Neuron (in vitro differentiated cells): ENCODE measurements around the gene PGS1.

Experiments used
- H2AFZ ChIP-seq: one replicate; pipeline ENCODE4 v1.6.1; 2013; ENCODE audit warnings: low read depth, mild to moderate bottlenecking, inconsistent platforms, low read length, moderate library complexity
- H3K27me3 ChIP-seq: one replicate; pipeline ENCODE4 v1.6.1; 2013; ENCODE audit warnings: low read length; ENCODE audit not compliant: insufficient read depth
- H3K36me3 ChIP-seq: one replicate; pipeline ENCODE4 v1.6.1; 2013; ENCODE audit warnings: low read length; ENCODE audit not compliant: insufficient read depth
- H3K4me1 ChIP-seq: one replicate; pipeline ENCODE4 v1.6.1; 2013; ENCODE audit warnings: low read length; ENCODE audit not compliant: insufficient read depth
- H3K4me3 ChIP-seq: 2 replicates; pipeline ENCODE4 v1.5.1; 2013; ENCODE audit warnings: mild to moderate bottlenecking, low read length, moderate library complexity
- H3K9me3 ChIP-seq: one replicate; pipeline ENCODE4 v1.6.1; 2013; ENCODE audit warnings: low read length

Gene PGS1

GRCh38 chr17:78406396-78406795 is 27.9 kb downstream of the PGS1 start:
- no peak overlapping the region for H3K4me3 ChIP-seq
- H3K9me3 ChIP-seq: no peaks in the 10 kb centered on the region
- H3K4me1 ChIP-seq: peaks cover 6% of the 10 kb centered on the region
- no peaks in the 10 kb centered on the region for H3K27me3 ChIP-seq
- H3K36me3 ChIP-seq: peaks cover 60% of the 10 kb centered on the region
- H2AFZ ChIP-seq: no peak overlapping the region

DNA sequence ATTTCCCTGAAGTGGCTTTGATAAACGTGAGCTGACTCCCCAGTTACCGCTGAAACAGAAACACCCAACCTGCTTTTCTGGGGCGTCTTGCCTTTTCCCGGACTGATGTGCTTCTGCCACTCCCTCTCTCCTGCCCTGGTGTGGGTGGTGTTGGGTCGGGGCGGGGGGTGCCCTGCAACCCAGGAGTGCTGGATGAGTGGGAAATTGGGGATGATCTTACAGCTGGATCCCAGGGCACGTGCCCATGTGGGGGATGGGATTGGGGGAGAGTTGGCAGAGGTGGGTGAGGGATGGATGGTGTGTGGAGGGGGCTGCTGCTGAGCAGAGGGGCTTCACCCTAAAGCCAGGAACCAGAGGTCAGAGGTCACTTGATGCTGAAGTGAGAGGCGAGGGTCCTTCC is 28.5 kb downstream of the PGS1 start:
- Histone ChIP-seq H3K4me3 (no peak overlapping the region), H3K36me3 (peaks cover 56% of the 10 kb centered on the region), H3K27me3 (no peaks in the 10 kb centered on the region), H2AFZ (no peak overlapping the region), H3K4me1 (peaks cover 6% of the 10 kb centered on the region), H3K9me3 (no peaks in the 10 kb centered on the region)

- Histone ChIP-seq H3K36me3 (peaks cover 54% of the 10 kb centered on the region), H3K27me3 (no peaks in the 10 kb centered on the region), H3K9me3 (no peaks in the 10 kb centered on the region), H2AFZ (no peak overlapping the region), H3K4me3 (no peak overlapping the region), H3K4me1 (peaks cover 6% of the 10 kb centered on the region)
These were observed 29.0 kb downstream of the PGS1 start for GRCh38 chr17:78407387-78408000.

GRCh38 chr17:78408476-78409050 is 30.1 kb downstream of the PGS1 start:
- Histone ChIP-seq H3K4me3 (no peak overlapping the region), H3K36me3 (peaks cover 52% of the 10 kb centered on the region), H3K27me3 (no peaks in the 10 kb centered on the region), H2AFZ (no peak overlapping the region), H3K4me1 (peaks cover 6% of the 10 kb centered on the region), H3K9me3 (no peaks in the 10 kb centered on the region)

- H3K4me1 ChIP-seq: peaks cover 6% of the 10 kb centered on the region
- H3K9me3 ChIP-seq: no peaks in the 10 kb centered on the region
- H2AFZ ChIP-seq: no peak overlapping the region
- no peak overlapping the region for H3K4me3 ChIP-seq
- no peaks in the 10 kb centered on the region for H3K27me3 ChIP-seq
- peaks cover 48% of the 10 kb centered on the region for H3K36me3 ChIP-seq
These were observed 30.9 kb downstream of the PGS1 start for GRCh38 chr17:78409191-78409928.

DNA sequence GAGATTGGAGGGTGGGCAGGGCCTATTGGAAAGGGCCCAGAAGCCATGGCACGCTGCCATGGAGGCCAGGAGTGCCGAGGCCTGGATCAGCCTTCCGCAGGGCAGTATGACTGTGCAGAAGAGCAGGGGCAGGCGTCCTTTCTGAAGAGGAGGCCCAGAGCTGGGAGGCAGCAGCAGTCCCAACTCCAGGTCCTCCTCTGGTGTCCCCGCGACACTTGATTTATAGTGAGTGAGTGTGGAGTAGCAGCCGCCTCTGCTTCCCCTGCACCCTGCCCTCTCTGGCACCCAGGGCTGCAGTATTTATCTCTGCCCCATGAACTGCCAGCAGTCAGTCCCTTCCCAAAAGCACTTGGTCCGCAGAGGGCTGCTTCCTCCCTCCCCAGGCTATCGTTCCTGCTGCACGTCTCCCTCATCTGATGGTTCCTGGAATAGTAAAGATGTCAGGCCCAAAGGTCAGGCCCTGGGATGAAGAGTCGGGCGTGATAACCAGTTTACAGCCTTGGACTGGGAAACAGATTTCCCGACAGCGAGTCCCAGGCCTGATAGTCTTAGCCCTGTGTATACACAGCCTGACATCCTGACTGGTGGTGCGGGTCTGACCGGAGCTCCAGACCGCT is 32.9 kb downstream of the PGS1 start:
- Histone ChIP-seq H2AFZ (no peak overlapping the region), H3K4me3 (no peak overlapping the region), H3K9me3 (no peaks in the 10 kb centered on the region), H3K27me3 (no peaks in the 10 kb centered on the region), H3K4me1 (peaks cover 6% of the 10 kb centered on the region), H3K36me3 (peaks cover 50% of the 10 kb centered on the region)

DNA sequence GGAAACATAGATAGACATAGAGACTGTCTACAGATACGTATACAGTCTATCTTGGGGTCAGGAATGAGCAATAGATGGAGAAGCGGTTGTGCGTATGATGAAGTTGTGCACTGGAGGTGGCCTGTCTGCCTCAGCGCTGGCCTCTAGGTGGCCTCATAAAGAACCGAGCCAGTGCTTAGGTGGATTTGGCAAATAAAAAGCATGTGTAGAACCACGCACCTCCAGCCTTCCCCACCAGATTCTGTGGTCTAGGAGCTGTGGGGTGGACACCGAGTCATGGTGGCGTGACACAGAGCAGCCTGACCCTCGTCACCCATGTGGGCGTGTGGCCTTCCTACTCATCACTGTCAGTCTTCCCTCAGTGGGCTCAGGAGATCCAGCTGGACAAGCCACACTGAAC is 34.0 kb downstream of the PGS1 start:
- H3K4me1 ChIP-seq: peaks cover 3% of the 10 kb centered on the region
- H3K36me3 ChIP-seq: peaks cover 45% of the 10 kb centered on the region
- no peak overlapping the region for H2AFZ ChIP-seq
- no peaks in the 10 kb centered on the region for H3K9me3 ChIP-seq
- H3K4me3 ChIP-seq: no peak overlapping the region
- H3K27me3 ChIP-seq: no peaks in the 10 kb centered on the region

- H3K36me3 ChIP-seq: peaks cover 46% of the 10 kb centered on the region
- no peaks in the 10 kb centered on the region for H3K4me1 ChIP-seq
These were observed 36.0 kb downstream of the PGS1 start for GRCh38 chr17:78414178-78415162.

DNA sequence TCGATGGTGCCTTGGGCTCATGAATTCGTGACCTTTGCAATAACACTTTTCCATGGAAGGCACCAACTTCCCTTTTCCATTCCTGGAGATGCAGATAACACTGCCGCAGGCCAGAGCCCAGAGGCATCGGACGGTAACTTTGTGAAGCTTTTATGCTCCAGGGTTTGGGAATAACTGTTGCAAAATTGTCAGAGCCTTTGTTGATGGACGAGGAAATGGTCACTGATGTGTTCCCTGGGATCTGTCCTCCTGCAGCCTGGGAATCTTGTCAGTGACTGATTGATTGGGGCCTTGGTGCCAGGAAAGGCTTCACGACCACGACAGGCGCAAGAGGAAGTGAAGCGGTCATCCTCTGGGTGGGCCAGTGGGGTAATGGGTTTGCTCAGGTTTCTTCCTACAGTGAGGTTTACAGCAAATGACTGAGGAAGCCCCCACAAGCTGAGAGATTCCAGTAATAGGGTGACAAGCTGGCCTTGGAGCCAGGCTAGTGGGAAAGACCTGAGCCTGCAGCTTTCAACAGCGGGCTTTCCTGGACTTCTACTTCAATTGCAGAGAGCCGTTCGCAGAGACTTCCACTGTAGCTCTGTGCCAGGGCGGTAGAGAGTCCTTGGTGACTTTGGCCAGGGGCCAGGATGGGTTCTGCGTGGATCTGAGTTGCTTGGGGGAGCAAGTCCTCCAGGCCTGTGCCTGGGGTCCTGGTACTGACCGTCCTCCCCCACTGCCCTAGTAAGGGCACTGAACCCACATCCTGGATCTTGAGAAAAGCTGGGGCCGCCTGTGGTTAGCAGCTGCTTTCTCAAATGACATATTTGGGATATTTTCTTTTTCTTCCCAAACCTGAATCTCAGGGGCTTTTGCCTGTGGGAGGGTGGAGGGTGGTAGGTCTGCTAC is 37.6 kb downstream of the PGS1 start:
- H3K36me3 ChIP-seq: peaks cover 56% of the 10 kb centered on the region
- no peaks in the 10 kb centered on the region for H3K27me3 ChIP-seq
- peaks cover under 1% of the 10 kb centered on the region for H3K4me1 ChIP-seq
- H3K9me3 ChIP-seq: no peaks in the 10 kb centered on the region
- H3K4me3 ChIP-seq: no peak overlapping the region
- no peak overlapping the region for H2AFZ ChIP-seq

More at GRCh38 chr17:78414178-78415162, 36.0 kb downstream of the PGS1 start:
- no peak overlapping the region for H3K4me3 ChIP-seq
- no peak overlapping the region for H2AFZ ChIP-seq
- H3K27me3 ChIP-seq: no peaks in the 10 kb centered on the region
- H3K9me3 ChIP-seq: no peaks in the 10 kb centered on the region

GRCh38 chr17:78416791-78417530 is 38.5 kb downstream of the PGS1 start:
- Histone ChIP-seq H3K36me3 (peaks cover 57% of the 10 kb centered on the region), H3K27me3 (no peaks in the 10 kb centered on the region), H3K4me1 (peaks cover 9% of the 10 kb centered on the region), H2AFZ (no peak overlapping the region), H3K4me3 (no peak overlapping the region), H3K9me3 (no peaks in the 10 kb centered on the region)

GRCh38 chr17:78417531-78417909 is 39.1 kb downstream of the PGS1 start:
- H3K4me1 ChIP-seq: peaks cover 9% of the 10 kb centered on the region
- no peaks in the 10 kb centered on the region for H3K9me3 ChIP-seq
- H3K27me3 ChIP-seq: no peaks in the 10 kb centered on the region
- peaks cover 56% of the 10 kb centered on the region for H3K36me3 ChIP-seq
- H3K4me3 ChIP-seq: no peak overlapping the region
- no peak overlapping the region for H2AFZ ChIP-seq
